Sigmoid colon (tissue), 7 donors: ENCODE measurements around the gene MBLAC2. TPM values are rescaled to one million over a fixed set of nuclear protein-coding genes. Genes with fewer than 3 reads are reported as not detected.
A peak's percentile ranks its signal among the peaks of the same experiment; 100 is the strongest.

Experiments used
- DNase-seq: peaks from one replicate; pipeline ENCODE4 v3.0.0-alpha.2; 2019
- H3K27ac ChIP-seq, 4 donors: fragments of 200-600 bp; sonication (generic); one replicate each; pipeline ENCODE4 v1.5.1; 2016 to 2019; ENCODE audit warnings: mild to moderate bottlenecking in 1 of 4
- H3K27me3 ChIP-seq, 3 donors: fragments of 200-600 bp; sonication (generic); one replicate each; pipeline ENCODE4 v1.5.1; 2019; ENCODE audit warnings: mild to moderate bottlenecking in 1 of 3
- H3K36me3 ChIP-seq, 4 donors: fragments of 200-600 bp; sonication (generic); one replicate each; pipeline ENCODE4 v1.5.1; 2016 to 2019
- H3K4me1 ChIP-seq, 4 donors: fragments of 200-600 bp; sonication (generic); one replicate each; pipeline ENCODE4 v1.5.1; 2017 to 2019
- H3K4me3 ChIP-seq, 4 donors: fragments of 200-600 bp; sonication (generic); one replicate each; pipeline ENCODE4 v1.5.1; 2017 to 2019; ENCODE audit warnings: mild to moderate bottlenecking in 2 of 4, moderate library complexity in 1 of 4
- H3K9me3 ChIP-seq, 4 donors: fragments of 200-600 bp in 3 of 4; sonication (generic) in 3 of 4; one replicate each; pipeline versions ENCODE4 v1.5.1 to v1.6.1; 2013 to 2019
- EP300 ChIP-seq, 4 donors: sonication (generic); formaldehyde crosslinking; IDR thresholded peaks; one replicate each; pipeline ENCODE4 v1.6.1; 2017; ENCODE audit warnings: antibody characterized with exemption in 4 of 4
- POLR2AphosphoS5 ChIP-seq, 4 donors: sonication (generic); formaldehyde crosslinking; IDR thresholded peaks; one replicate each; pipeline ENCODE4 v1.6.1; 2017; ENCODE audit warnings: antibody characterized with exemption in 4 of 4
- WGBS, 2 donors: extraction: QIAGEN DNeasy Blood & Tissue Kit; methylation state at CpG; one replicate each; pipeline ENCODE4 v1.1.7; 2013; 5-methylcytosine and 5-hydroxymethylcytosine counted together
- intact Hi-C: fragments of 100-400 bp; cut with DNase I; formaldehyde crosslinking; loops from one replicate; pipeline ENCODE4 v1.15.1; 2023
- polyA plus RNA-seq, 3 donors: library from polyadenylated mRNA; stranded (reverse); fragments of 200-250 nt; gene quantifications; one replicate each; pipeline ENCODE4 v1.2.3, GENCODE V29; 2013
- total RNA-seq, 4 donors: library from RNA; depleted of rRNA; stranded (reverse); fragments of >200 nt; gene quantifications; one replicate each; pipeline ENCODE4 v1.1.0, GENCODE V29; 2016
- donor health status: healthy with polysubstance abuse.
- donor health status: Bipolar disorder and iron deficiency.
- donor health status: healthy.

Gene MBLAC2
- total and polyA plus RNA-seq, 7 donors, result 0.92 to 7.1 (median 4.9) TPM

DNA sequence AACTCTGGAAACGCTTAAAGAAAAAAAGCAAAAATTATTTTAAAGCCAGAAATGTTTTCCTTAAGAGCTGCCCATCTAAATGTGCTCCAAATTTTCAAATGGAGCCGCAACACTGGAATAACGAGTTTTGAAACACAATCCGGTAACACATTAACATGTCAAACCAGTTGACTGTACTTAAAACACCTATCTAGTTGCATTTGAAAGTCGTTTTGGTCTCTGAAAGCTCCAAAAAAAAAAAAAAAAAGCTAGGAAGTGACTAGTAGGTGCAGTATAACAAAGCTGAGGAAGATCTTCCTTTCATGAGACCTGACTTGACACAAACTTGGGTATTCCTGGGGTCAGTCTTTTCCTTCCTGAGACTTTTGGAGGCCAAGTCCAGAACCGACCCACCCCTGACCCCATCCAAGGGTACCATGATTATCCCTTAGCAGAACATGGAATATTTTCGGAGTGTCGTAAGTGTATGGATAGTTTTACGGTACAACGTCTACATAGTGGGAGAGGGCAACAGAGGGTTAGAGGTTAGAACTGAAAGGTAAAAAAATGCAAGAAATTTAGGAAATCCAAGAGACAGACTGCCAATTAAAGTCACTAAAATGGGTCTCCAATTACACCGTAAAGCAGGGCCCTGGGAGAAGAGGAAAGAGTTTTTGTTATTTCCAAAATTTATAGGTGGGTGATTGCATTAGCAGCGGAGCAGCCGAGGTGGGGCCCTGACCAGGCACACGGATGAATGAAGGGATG is 65.8 kb downstream of the MBLAC2 start:
- TF ChIP-seq POLR2AphosphoS5 (IDR thresholded peaks at IDR 0.05) (peak in 1 of 4 donors; percentile 35), EP300 (IDR thresholded peaks at IDR 0.05) (no peak)
- no peak for DNase-seq
- H3K4me3 ChIP-seq, result peak overlapping the region; percentile 70 to 85 (median 78)
- intact Hi-C loops, result loop anchor here (1.0 to 5.0 kb wide), 2 partner anchors 121 to 794 kb away; partner anchors contain the start of gene LYSMD3
- H3K9me3 ChIP-seq, result no peaks in the 10 kb centered on the region
- peaks cover 0 to 11% (median 0%) of the 10 kb centered on the region in 4 donors for H3K36me3 ChIP-seq
- no peaks in the 10 kb centered on the region for H3K27me3 ChIP-seq
- H3K4me1 ChIP-seq, result peaks cover 0 to 15% (median 10%) of the 10 kb centered on the region in 4 donors
- H3K27ac ChIP-seq, result peak overlapping the region; percentile 90 to 98 (median 96)
- 7 to 18% methylated on average over 14 of the region's 14 CpGs for WGBS, 2 donors

Other genes starting within 250 kb of the MBLAC2 start
- 10 to 100 TPM in 2 of 4 donors, 1 to 10 TPM in 2; 2.8 to 13.2 (median 7.7) TPM for gene CETN3, start 65.0 kb downstream of the MBLAC2 start, total RNA-seq
- 10 to 100 TPM; 16.6 to 36.0 (median 19.7) TPM for gene CETN3, start 65.0 kb downstream of the MBLAC2 start, polyA plus RNA-seq
- 1 to 10 TPM; 1.1 to 5.8 (median 2.6) TPM for gene POLR3G, start 93 bp upstream of the MBLAC2 start, total RNA-seq
- 1 to 10 TPM in 2 of 3 donors, under 1 TPM in 1; 0.46 to 2.4 (median 1.8) TPM for gene POLR3G, start 93 bp upstream of the MBLAC2 start, polyA plus RNA-seq
- 10 to 100 TPM; 15.5 to 23.7 (median 19.2) TPM for gene LYSMD3, start 54.8 kb upstream of the MBLAC2 start, total RNA-seq
- 10 to 100 TPM in 1 of 3 donors, 1 to 10 TPM in 2; 8.0 to 10.4 (median 9.0) TPM for gene LYSMD3, start 54.8 kb upstream of the MBLAC2 start, polyA plus RNA-seq
- 1 to 10 TPM in 1 of 4 donors, under 1 TPM in 3; 0.54 to 1.1 (median 0.74) TPM for gene ADGRV1, start 84.0 kb upstream of the MBLAC2 start, total RNA-seq
- gene ADGRV1, start 84.0 kb upstream of the MBLAC2 start, polyA plus RNA-seq, result 1 to 10 TPM in 1 of 3 donors, under 1 TPM in 1, not detected in 1; 0.60 to 2.1 TPM